ENCODE results near the gene MON2.

The MON2 gene

GRCh38 chr12:62621101-62621638 is 154.5 kb downstream of the MON2 start:
- TF ChIP-seq, protein P1, sequence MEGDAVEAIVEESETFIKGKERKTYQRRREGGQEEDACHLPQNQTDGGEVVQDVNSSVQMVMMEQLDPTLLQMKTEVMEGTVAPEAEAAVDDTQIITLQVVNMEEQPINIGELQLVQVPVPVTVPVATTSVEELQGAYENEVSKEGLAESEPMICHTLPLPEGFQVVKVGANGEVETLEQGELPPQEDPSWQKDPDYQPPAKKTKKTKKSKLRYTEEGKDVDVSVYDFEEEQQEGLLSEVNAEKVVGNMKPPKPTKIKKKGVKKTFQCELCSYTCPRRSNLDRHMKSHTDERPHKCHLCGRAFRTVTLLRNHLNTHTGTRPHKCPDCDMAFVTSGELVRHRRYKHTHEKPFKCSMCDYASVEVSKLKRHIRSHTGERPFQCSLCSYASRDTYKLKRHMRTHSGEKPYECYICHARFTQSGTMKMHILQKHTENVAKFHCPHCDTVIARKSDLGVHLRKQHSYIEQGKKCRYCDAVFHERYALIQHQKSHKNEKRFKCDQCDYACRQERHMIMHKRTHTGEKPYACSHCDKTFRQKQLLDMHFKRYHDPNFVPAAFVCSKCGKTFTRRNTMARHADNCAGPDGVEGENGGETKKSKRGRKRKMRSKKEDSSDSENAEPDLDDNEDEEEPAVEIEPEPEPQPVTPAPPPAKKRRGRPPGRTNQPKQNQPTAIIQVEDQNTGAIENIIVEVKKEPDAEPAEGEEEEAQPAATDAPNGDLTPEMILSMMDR (IDR thresholded peaks at IDR 0.05; ENCODE audit: low read depth, low read length) = no peak
- no peak for DNase-seq (ENCODE audit: low read depth in 2 of 2)
- no peak overlapping the region for H3K4me3 ChIP-seq (replicated peaks in 1 of 2; ENCODE audit: low read depth in 2 of 2, low read length in 2 of 2)

GRCh38 chr12:62622177-62622576 is 155.6 kb downstream of the MON2 start:
- no peak overlapping the region for H3K4me3 ChIP-seq (replicated peaks in 1 of 2; ENCODE audit: low read depth in 2 of 2, low read length in 2 of 2)
- no peak for DNase-seq (ENCODE audit: low read depth in 2 of 2)
- TF ChIP-seq, protein P1 (IDR thresholded peaks at IDR 0.05; ENCODE audit: low read depth, low read length) = no peak

- DNase-seq (ENCODE audit: low read depth in 2 of 2) = peak; percentile 77 to 83
- TF ChIP-seq, protein P1 (IDR thresholded peaks at IDR 0.05; ENCODE audit: low read depth, low read length) = no peak
- H3K4me3 ChIP-seq (replicated peaks in 1 of 2; ENCODE audit: low read depth in 2 of 2, low read length in 2 of 2) = no peak overlapping the region
Observed at GRCh38 chr12:62625228-62625627, 158.6 kb downstream of the MON2 start.

GRCh38 chr12:62627181-62627580 is 160.6 kb downstream of the MON2 start:
- H3K4me3 ChIP-seq (replicated peaks in 1 of 2; ENCODE audit: low read depth in 2 of 2, low read length in 2 of 2) = no peak overlapping the region
- no peak for DNase-seq (ENCODE audit: low read depth in 2 of 2)
- TF ChIP-seq, protein P1 (IDR thresholded peaks at IDR 0.05; ENCODE audit: low read depth, low read length) = no peak

DNA sequence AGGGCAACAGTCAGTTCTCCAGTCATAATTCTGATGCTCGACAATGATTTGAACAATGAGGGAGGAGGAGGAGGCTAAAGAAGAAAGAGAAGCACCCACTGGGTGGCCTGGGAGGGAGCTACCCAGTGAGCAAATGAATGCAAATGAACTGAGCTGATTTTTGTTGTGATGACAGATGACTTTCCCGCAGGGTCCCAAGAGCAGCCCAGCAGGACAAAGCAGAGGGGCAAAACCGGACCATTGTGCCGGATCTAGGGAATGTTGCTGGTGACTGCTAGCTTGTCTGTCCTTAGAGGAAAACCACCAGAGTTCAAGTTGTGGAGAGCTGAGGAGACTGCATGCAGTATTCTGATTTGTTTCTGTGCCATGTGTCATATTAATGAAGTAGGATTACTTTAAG is 162.8 kb downstream of the MON2 start:
- no peak for DNase-seq (ENCODE audit: low read depth in 2 of 2)
- TF ChIP-seq, protein P1 (IDR thresholded peaks at IDR 0.05; ENCODE audit: low read depth, low read length) = no peak
- H3K4me3 ChIP-seq (replicated peaks in 1 of 2; ENCODE audit: low read depth in 2 of 2, low read length in 2 of 2) = no peak overlapping the region

GRCh38 chr12:62629971-62630739 is 163.5 kb downstream of the MON2 start:
- TF ChIP-seq, protein P1 (IDR thresholded peaks at IDR 0.05; ENCODE audit: low read depth, low read length) = no peak
- DNase-seq (ENCODE audit: low read depth in 2 of 2) = no peak
- no peak overlapping the region for H3K4me3 ChIP-seq (replicated peaks in 1 of 2; ENCODE audit: low read depth in 2 of 2, low read length in 2 of 2)
